ENCODE data around the gene CNTN6.

DNA sequence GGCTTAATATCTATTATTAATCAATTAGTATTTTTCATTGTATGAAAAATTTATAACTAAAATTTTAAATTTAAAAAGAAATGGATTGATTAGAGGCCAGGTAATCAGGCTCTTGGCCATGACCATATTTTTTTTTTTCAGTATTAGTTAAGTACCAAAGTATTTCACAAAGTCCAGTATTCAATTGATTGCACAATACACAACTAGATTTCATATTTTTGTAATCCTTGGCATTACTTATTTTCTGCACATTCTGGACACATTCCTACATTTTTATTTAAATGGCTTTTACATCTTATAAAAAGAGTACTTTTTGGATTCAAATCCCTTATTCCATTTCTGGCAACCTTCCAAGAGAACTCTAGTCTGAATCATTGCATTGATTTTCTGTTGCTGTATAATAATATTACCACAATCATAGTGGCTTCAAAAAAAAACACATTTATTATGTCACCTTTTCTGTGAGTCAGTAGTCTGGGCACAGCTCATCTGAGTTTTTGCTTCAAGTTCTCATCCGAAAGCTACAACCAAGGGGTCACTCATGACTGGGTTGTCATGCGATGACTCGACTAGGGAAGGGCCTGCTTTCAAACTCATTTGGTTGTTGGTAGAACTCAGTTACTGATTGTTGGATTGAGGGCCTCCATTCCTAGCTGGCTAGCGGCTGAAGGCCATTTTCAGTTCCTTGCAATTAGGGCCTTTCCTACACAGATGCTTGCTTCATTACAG, 90.7 kb downstream of the CNTN6 start:
- TF ChIP-seq, protein P1, sequence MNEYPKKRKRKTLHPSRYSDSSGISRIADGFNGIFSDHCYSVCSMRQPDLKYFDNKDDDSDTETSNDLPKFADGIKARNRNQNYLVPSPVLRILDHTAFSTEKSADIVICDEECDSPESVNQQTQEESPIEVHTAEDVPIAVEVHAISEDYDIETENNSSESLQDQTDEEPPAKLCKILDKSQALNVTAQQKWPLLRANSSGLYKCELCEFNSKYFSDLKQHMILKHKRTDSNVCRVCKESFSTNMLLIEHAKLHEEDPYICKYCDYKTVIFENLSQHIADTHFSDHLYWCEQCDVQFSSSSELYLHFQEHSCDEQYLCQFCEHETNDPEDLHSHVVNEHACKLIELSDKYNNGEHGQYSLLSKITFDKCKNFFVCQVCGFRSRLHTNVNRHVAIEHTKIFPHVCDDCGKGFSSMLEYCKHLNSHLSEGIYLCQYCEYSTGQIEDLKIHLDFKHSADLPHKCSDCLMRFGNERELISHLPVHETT (CRISPR knock-in tag; conservative IDR thresholded peaks at IDR 0.05): no peak
- TF ChIP-seq NFYB (CRISPR knock-in tag; IDR thresholded peaks at IDR 0.05) (no peak), PHF20 (CRISPR knock-in tag; IDR thresholded peaks at IDR 0.05) (no peak), RFX5 (IDR thresholded peaks at IDR 0.05; ENCODE audit: low read depth, low read length) (no peak), POLR2A (IDR thresholded peaks at IDR 0.05; ENCODE audit: insufficient read depth in 1 of 2, low read depth in 2 of 2, low read length in 2 of 2) (no peak), POLR2AphosphoS5 (IDR thresholded peaks at IDR 0.05; ENCODE audit: low read depth, low read length) (no peak), TAF1 (CRISPR knock-in tag; IDR thresholded peaks at IDR 0.05) (no peak), EP300 (IDR thresholded peaks at IDR 0.05; ENCODE audit: low read depth in 2 of 2, low read length in 2 of 2) (no peak), EP300 (CRISPR knock-in tag; IDR thresholded peaks at IDR 0.05; ENCODE audit: borderline replicate concordance) (no peak), FOSL1 (CRISPR knock-in tag; IDR thresholded peaks at IDR 0.05; ENCODE audit: borderline replicate concordance) (no peak), SIN3A (IDR thresholded peaks at IDR 0.05; ENCODE audit: borderline replicate concordance, low read depth, low read length) (no peak), ZNF263 (CRISPR knock-in tag; IDR thresholded peaks at IDR 0.05) (no peak), ZNF331 (CRISPR knock-in tag; IDR thresholded peaks at IDR 0.05) (no peak)
- TF ChIP-seq, protein P2, sequence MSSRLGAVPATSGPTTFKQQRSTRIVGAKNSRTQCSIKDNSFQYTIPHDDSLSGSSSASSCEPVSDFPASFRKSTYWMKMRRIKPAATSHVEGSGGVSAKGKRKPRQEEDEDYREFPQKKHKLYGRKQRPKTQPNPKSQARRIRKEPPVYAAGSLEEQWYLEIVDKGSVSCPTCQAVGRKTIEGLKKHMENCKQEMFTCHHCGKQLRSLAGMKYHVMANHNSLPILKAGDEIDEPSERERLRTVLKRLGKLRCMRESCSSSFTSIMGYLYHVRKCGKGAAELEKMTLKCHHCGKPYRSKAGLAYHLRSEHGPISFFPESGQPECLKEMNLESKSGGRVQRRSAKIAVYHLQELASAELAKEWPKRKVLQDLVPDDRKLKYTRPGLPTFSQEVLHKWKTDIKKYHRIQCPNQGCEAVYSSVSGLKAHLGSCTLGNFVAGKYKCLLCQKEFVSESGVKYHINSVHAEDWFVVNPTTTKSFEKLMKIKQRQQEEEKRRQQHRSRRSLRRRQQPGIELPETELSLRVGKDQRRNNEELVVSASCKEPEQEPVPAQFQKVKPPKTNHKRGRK (CRISPR knock-in tag; IDR thresholded peaks at IDR 0.05): no peak
- TF ChIP-seq, protein P3, sequence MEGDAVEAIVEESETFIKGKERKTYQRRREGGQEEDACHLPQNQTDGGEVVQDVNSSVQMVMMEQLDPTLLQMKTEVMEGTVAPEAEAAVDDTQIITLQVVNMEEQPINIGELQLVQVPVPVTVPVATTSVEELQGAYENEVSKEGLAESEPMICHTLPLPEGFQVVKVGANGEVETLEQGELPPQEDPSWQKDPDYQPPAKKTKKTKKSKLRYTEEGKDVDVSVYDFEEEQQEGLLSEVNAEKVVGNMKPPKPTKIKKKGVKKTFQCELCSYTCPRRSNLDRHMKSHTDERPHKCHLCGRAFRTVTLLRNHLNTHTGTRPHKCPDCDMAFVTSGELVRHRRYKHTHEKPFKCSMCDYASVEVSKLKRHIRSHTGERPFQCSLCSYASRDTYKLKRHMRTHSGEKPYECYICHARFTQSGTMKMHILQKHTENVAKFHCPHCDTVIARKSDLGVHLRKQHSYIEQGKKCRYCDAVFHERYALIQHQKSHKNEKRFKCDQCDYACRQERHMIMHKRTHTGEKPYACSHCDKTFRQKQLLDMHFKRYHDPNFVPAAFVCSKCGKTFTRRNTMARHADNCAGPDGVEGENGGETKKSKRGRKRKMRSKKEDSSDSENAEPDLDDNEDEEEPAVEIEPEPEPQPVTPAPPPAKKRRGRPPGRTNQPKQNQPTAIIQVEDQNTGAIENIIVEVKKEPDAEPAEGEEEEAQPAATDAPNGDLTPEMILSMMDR (CRISPR knock-in tag; IDR thresholded peaks at IDR 0.05): no peak
